ENCODE measurements around the gene DCAF11. TPM values are rescaled to one million over a fixed set of nuclear protein-coding genes. Genes with fewer than 3 reads are reported as not detected.
A peak's percentile ranks its signal among the peaks of the same experiment; 100 is the strongest.

The DCAF11 gene
- total and polyA plus RNA-seq, 12 donors, result 19.7 to 99.7 (median 70.8) TPM

- TF ChIP-seq CTCF (IDR thresholded peaks at IDR 0.05), result no peak
- Histone ChIP-seq H3K36me3 (no peaks in the 10 kb centered on the region), H3K9me3 (no peaks in the 10 kb centered on the region), H3K27me3 (no peaks in the 10 kb centered on the region), H3K27ac (peak overlapping the region; percentile 81 to 98 (median 94)), H3K4me1 (peaks cover 14 to 44% (median 33%) of the 10 kb centered on the region in 9 donors), H3K4me3 (peak overlapping the region; percentile 2 to 50 (median 36))
- 36 to 41% methylated on average over 15 of the region's 15 CpGs for WGBS, 2 donors
- peak in 1 of 2 donors; percentile 44 for DNase-seq
- peak in 6 of 8 donors; percentile 21 to 55 (median 46) for ATAC-seq
- intact Hi-C loops (cut with DNase I), result loop anchor here in 3 of 10 donors (1.0 to 2.0 kb wide), 2 partner anchors 16 to 17 kb away; partner anchors contain the start of genes DCAF11 (in 2 of the 3) and NRL (in 2 of the 3)
Observed at GRCh38 chr14:24131549-24131966, 17.0 kb downstream of the DCAF11 start.

- peak overlapping the region; percentile 81 to 98 (median 94) for H3K27ac ChIP-seq
- peaks cover 0 to 2% (median 0%) of the 10 kb centered on the region in 9 donors for H3K36me3 ChIP-seq
- DNase-seq, result peak in 1 of 2 donors; percentile 50
- no peaks in the 10 kb centered on the region for H3K27me3 ChIP-seq
- no peak for TF ChIP-seq CTCF (IDR thresholded peaks at IDR 0.05)
- no peaks in the 10 kb centered on the region for H3K9me3 ChIP-seq
- intact Hi-C loops (cut with DNase I), result no loop called here
- WGBS, 2 donors, result 31 to 35% methylated on average over 24 of the region's 24 CpGs
- peak overlapping the region; percentile 2 to 50 (median 36) for H3K4me3 ChIP-seq
- peaks cover 20 to 50% (median 39%) of the 10 kb centered on the region in 9 donors for H3K4me1 ChIP-seq
- peak in 4 of 8 donors; percentile 1 to 8 (median 6) for ATAC-seq
Observed at GRCh38 chr14:24132061-24132685, 17.6 kb downstream of the DCAF11 start.

- H3K27ac ChIP-seq, result peak overlapping the region in 8 of 10 donors; percentile 92 to 98 (median 94)
- peaks cover 0 to 10% (median 4%) of the 10 kb centered on the region in 9 donors for H3K36me3 ChIP-seq
- H3K4me3 ChIP-seq, result peak overlapping the region in 7 of 10 donors; percentile 10 to 50 (median 41)
- 59 to 69% methylated on average over 2 of the region's 2 CpGs for WGBS, 2 donors
- H3K4me1 ChIP-seq, result peaks cover 21 to 58% (median 42%) of the 10 kb centered on the region in 9 donors
- no peak for TF ChIP-seq CTCF (IDR thresholded peaks at IDR 0.05)
- H3K9me3 ChIP-seq, result no peaks in the 10 kb centered on the region
- no peaks in the 10 kb centered on the region for H3K27me3 ChIP-seq
- intact Hi-C loops (cut with DNase I), result no loop called here
- no peak for DNase-seq
- ATAC-seq, result no peak
Observed at GRCh38 chr14:24132976-24133375, 18.4 kb downstream of the DCAF11 start.

GRCh38 chr14:24133735-24134134, 19.2 kb downstream of the DCAF11 start:
- no peak for TF ChIP-seq CTCF (IDR thresholded peaks at IDR 0.05)
- Histone ChIP-seq H3K4me1 (peaks cover 21 to 64% (median 50%) of the 10 kb centered on the region in 9 donors), H3K4me3 (no peak overlapping the region), H3K27me3 (no peaks in the 10 kb centered on the region), H3K27ac (no peak overlapping the region), H3K9me3 (no peaks in the 10 kb centered on the region), H3K36me3 (peaks cover 0 to 18% (median 11%) of the 10 kb centered on the region in 9 donors)
- 94 to 100% methylated on average over 1 of the region's 1 CpG for WGBS, 2 donors
- DNase-seq (no peak), ATAC-seq (no peak)
- intact Hi-C loops (cut with DNase I), result no loop called here

Data from heart right ventricle (tissue), 16 donors.